Neural crest cell (in vitro differentiated cells): ENCODE data around the gene UBE2E3. TPM values are rescaled to one million over a fixed set of nuclear protein-coding genes. Genes with fewer than 3 reads are reported as not detected.

Experiments
- DNase-seq: peaks from one replicate; pipeline ENCODE4 v3.0.0; 2021; ENCODE audit warnings: low read depth, mixed read lengths, low spot score
- H3K27ac Mint-ChIP-seq: one replicate; pipeline ENCODE4 v1.8.0; 2021; ENCODE audit warnings: mild to moderate bottlenecking, mixed read lengths; ENCODE audit not compliant: unreplicated experiment
- H3K27me3 Mint-ChIP-seq: 2 replicates; pipeline ENCODE4 v1.8.0; 2021; ENCODE audit warnings: low read depth, mild to moderate bottlenecking, mixed read lengths
- H3K36me3 Mint-ChIP-seq: 2 replicates; pipeline ENCODE4 v1.8.0; 2021; ENCODE audit warnings: low read depth, mild to moderate bottlenecking, mixed read lengths
- H3K4me1 Mint-ChIP-seq: 2 replicates; pipeline ENCODE4 v1.8.0; 2021; ENCODE audit warnings: mixed read lengths
- H3K4me3 Mint-ChIP-seq: one replicate; pipeline ENCODE4 v1.8.0; 2021; ENCODE audit warnings: mild to moderate bottlenecking, mixed read lengths
- H3K9me3 Mint-ChIP-seq: 2 replicates; pipeline ENCODE4 v1.8.0; 2021; ENCODE audit warnings: mixed read lengths
- total RNA-seq: library from RNA; stranded (reverse); gene quantifications from 2 replicates; pipeline ENCODE4 v1.2.1, GENCODE V29; 2021
- TF ChIP-seq, protein P1 (sequence below): fragments of 200-600 bp; sonication (generic); conservative IDR thresholded peaks from 2 replicates; pipeline ENCODE4 v1.5.0; 2021; ENCODE audit warnings: antibody characterized with exemption, mild to moderate bottlenecking

UBE2E3 gene
- total RNA-seq, 1 donor from 2014 or later, result 228 TPM

DNA sequence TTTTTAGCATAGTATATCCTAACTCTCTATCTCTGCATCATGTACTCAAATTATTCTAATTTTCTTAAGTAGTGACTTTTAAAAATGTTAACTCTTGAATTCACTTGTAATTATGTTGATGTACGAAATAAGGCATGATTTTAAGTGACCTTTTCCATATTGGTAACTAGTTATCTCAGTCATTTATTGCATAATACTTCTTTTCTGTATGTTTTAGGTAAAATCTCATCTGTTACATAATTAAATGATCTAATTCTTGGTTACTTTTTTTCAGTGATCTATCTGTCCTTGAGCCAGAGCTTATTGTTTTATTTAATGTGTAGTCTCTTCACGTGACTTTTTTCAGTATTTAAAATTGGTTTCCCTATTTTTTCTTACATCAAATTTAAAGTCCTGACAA is 4.8 kb upstream of the UBE2E3 start:
- H3K9me3 Mint-ChIP-seq, result no peaks in the 10 kb centered on the region
- H3K36me3 Mint-ChIP-seq, result no peaks in the 10 kb centered on the region
- peaks cover 24% of the 10 kb centered on the region for H3K4me1 Mint-ChIP-seq
- H3K27me3 Mint-ChIP-seq, result no peaks in the 10 kb centered on the region
- no peak for DNase-seq
- no peak overlapping the region for H3K4me3 Mint-ChIP-seq
- no peak overlapping the region for H3K27ac Mint-ChIP-seq
- TF ChIP-seq, protein P1, sequence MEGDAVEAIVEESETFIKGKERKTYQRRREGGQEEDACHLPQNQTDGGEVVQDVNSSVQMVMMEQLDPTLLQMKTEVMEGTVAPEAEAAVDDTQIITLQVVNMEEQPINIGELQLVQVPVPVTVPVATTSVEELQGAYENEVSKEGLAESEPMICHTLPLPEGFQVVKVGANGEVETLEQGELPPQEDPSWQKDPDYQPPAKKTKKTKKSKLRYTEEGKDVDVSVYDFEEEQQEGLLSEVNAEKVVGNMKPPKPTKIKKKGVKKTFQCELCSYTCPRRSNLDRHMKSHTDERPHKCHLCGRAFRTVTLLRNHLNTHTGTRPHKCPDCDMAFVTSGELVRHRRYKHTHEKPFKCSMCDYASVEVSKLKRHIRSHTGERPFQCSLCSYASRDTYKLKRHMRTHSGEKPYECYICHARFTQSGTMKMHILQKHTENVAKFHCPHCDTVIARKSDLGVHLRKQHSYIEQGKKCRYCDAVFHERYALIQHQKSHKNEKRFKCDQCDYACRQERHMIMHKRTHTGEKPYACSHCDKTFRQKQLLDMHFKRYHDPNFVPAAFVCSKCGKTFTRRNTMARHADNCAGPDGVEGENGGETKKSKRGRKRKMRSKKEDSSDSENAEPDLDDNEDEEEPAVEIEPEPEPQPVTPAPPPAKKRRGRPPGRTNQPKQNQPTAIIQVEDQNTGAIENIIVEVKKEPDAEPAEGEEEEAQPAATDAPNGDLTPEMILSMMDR, result no peak

DNA sequence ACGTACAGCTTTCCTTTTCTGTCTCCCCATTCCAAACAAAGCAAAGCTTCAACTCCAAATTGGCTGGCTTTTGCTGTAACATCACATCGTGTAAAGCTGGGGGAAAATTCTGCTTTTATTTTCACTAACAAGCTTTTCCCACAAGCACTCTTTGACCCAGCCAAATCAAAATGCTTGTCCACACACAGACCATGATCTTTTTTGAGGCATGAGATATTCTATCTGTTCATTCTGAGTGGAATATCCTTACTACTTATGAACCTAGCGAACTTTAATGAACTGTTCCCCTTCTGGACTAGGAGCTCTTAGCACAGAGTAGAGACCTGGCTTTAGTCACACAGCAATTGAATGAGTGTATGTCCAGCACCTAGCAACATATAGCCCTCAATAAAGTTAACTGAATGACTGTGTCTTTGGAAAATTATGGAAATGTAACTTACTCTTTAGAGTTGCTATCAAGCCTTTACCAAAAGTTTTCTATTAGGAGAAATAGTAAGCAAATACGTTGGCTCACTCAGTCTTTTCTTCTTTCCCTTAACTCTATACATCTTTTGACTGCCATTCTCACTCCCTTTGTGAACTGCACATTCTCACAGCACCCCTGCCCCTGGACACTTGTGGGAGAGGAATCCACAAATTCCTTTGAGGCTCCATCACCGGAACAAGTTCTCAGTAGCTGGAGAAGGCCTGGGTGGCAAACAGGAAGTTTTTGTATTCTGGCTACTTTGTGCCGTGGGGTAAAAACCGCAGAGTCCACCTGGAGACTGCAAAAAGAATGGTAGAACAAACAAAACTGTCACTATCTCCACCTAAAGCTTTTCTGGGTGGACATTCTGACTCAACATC is 1.3 kb upstream of the UBE2E3 start:
- Mint-ChIP-seq H3K9me3 (no peaks in the 10 kb centered on the region), H3K4me3 (peak overlapping the region; percentile 85), H3K27me3 (no peaks in the 10 kb centered on the region), H3K4me1 (peaks cover 46% of the 10 kb centered on the region), H3K36me3 (no peaks in the 10 kb centered on the region), H3K27ac (peak overlapping the region; percentile 87)
- TF ChIP-seq, protein P1, result no peak
- no peak for DNase-seq

DNA sequence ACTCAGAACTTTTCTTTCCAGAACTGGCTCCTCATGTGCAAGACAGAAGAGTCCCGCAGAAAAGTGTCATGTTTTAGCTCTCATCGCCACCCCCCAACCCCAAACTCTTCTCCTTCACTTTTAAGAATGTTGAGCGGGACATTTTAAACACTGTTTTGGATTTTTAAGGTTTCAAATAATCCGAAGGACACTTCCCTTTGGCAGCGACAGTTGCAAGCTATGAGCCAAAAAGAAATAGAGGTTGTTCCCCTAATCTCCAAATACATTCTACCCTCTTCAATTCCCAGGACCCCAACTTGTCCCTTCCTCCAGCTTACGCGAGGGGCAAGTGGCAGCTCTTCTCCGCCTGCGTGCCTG is 678 bp upstream of the UBE2E3 start:
- Mint-ChIP-seq H3K36me3 (peaks cover 2% of the 10 kb centered on the region), H3K4me3 (peak overlapping the region; percentile 85), H3K27ac (peak overlapping the region; percentile 87), H3K4me1 (peaks cover 51% of the 10 kb centered on the region), H3K9me3 (no peaks in the 10 kb centered on the region), H3K27me3 (no peaks in the 10 kb centered on the region)
- DNase-seq, result no peak
- TF ChIP-seq, protein P1, result no peak

DNA sequence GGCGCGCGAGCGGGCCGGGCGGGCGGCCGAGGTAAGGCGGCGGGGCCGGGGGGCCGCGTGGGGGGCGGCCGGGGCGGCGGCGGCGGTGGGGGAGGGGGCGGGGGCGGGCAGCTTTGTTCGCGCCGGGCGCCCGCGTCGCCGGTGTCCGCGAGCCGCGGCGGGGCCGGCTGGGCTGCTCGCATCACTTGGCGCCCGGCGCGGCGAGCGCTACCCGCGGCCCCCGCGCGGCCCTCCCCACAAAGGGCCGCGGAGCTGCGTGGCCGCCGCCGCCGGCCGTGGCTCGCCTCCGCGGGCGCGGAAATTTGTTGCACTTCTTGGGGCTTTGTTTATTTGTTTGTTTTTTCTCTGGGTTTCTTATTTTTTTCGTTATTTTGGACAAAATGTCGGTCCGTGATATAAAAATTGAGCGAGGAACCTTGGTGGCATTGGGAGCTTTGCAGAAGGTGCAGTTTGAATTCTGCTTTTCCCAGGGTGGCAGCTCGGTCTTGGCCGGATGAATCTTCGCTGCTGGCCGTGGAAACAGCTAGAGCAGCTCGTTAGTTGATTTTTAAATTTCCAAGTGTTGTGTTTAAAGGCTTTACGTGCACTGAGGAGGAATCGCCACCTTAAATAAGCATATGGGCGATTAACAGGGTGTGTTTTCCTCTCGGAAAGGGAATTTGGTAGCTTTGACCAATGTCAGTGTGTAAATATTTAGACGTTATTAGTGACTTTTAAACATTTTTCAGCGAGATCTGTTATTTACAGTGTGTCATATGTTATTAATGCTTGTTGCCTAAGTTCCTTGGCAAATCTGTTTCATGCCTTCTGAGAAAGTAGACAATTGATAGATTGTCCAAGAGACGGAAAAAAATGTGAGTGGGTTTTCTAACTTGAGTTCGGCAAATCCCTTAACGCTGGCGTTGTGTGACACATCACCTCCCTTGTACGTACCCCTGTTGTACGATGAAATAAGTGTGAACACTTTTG is 822 bp downstream of the UBE2E3 start:
- no peak for DNase-seq
- Mint-ChIP-seq H3K27me3 (no peaks in the 10 kb centered on the region), H3K4me1 (peaks cover 65% of the 10 kb centered on the region), H3K36me3 (peaks cover 2% of the 10 kb centered on the region), H3K9me3 (no peaks in the 10 kb centered on the region), H3K4me3 (peak overlapping the region; percentile 96), H3K27ac (peak overlapping the region; percentile 99)
- TF ChIP-seq, protein P1, result no peak

DNA sequence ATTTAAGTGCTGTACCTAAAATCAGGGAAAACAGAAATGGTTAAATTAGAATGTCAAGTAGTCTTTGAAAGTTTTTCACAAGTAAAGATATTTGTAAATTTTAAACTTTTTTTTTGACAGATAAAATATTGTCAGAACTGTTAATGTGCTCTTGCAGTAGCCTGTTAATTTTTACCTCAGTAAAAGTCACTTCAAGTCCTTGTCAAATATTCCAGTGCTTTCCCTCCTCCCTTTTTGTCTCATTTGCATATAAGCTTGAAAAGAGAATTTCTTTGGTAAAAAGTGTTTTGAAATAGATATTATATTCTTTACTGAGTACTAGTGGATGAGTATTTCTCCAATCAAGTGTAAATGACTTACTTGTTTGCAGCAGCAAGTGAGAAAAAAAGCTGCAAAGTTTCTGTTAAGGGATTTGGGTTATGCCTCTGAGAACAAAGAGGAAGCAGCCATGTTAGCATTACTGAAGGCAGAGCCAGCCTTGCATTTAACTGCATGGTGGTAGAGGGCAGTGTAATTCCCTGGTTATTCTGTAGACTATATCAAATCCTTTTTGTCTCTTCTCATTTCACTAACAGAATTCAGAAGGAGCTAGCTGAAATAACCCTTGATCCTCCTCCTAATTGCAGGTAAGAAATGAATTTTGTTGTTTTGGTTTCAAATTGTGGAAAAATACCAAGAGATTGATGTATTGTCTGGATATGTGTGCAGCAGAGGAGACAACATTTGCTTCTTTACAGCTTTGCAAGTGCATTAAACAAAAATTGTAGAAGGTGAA is 3.2 kb downstream of the UBE2E3 start:
- no peaks in the 10 kb centered on the region for H3K9me3 Mint-ChIP-seq
- peaks cover 64% of the 10 kb centered on the region for H3K4me1 Mint-ChIP-seq
- TF ChIP-seq, protein P1, result peak; percentile 46
- H3K27ac Mint-ChIP-seq, result peak overlapping the region; percentile 81
- peak overlapping the region; percentile 96 for H3K4me3 Mint-ChIP-seq
- H3K36me3 Mint-ChIP-seq, result peaks cover 2% of the 10 kb centered on the region
- no peak for DNase-seq
- H3K27me3 Mint-ChIP-seq, result no peaks in the 10 kb centered on the region
